PFSK-1 (cell line): ENCODE data around the gene GUCA2A. TPM values are rescaled to one million over a fixed set of nuclear protein-coding genes. Genes with fewer than 3 reads are reported as not detected.

Experiments used
- FOXP2 ChIP-seq: optimal IDR thresholded peaks from 2 replicates; pipeline ENCODE3; 2011; ENCODE audit warnings: borderline replicate concordance, control low read depth, inconsistent platforms; ENCODE audit not compliant: insufficient read depth; ENCODE audit errors: extremely low read length, extremely low read depth
- POLR2AphosphoS5 ChIP-seq: IDR thresholded peaks from 2 replicates; pipeline ENCODE4 v1.6.1; 2012; ENCODE audit warnings: low read depth, mild to moderate bottlenecking, control low read depth, low read length, moderate library complexity
- REST ChIP-seq, 2 experiments: IDR thresholded peaks; 2 replicates each; pipeline versions ENCODE4 v1.6.1 to v1.8.0; 2011 to 2012; ENCODE audit warnings: low read depth in 2 of 2, low read length in 2 of 2, control low read depth in 1 of 2, inconsistent platforms in 1 of 2, mild to moderate bottlenecking in 1 of 2, moderate library complexity in 1 of 2; ENCODE audit not compliant: insufficient read depth in 1 of 2
- SIN3A ChIP-seq: IDR thresholded peaks from 2 replicates; pipeline ENCODE4 v1.6.1; 2012; ENCODE audit warnings: mild to moderate bottlenecking, low read length, moderate library complexity, borderline replicate concordance; ENCODE audit not compliant: insufficient read depth
- TAF1 ChIP-seq: IDR thresholded peaks from 2 replicates; pipeline ENCODE4 v1.6.1; 2012; ENCODE audit warnings: low read length, control low read depth, borderline replicate concordance; ENCODE audit not compliant: insufficient read depth
- polyA plus RNA-seq: library from polyadenylated mRNA; unstranded; fragments of >200 nt; gene quantifications from one replicate; pipeline ENCODE4 v1.2.1, GENCODE V29; 2012; ENCODE audit warnings: low read depth, missing spikeins; ENCODE audit not compliant: insufficient read length

The GUCA2A gene
- polyA plus RNA-seq, result not detected

GRCh38 chr1:42164551-42165420 is at the start of gene GUCA2A:
Gene GUCA2A, minus strand, starts transcription at chr1:42164745. Its CDS starts 33 bp downstream, at chr1:42164712.
- no peak for TF ChIP-seq REST (IDR thresholded peaks at IDR 0.05; ENCODE audit: insufficient read depth in 1 of 2, low read depth in 2 of 2, low read length in 2 of 2)
- TF ChIP-seq TAF1, result no peak
- no peak for TF ChIP-seq POLR2AphosphoS5
- TF ChIP-seq FOXP2, result no peak
- no peak for TF ChIP-seq SIN3A

GRCh38 chr1:42211224-42211623 is 46.7 kb upstream of the GUCA2A start:
- TF ChIP-seq SIN3A (no peak), FOXP2 (no peak), POLR2AphosphoS5 (no peak), REST (IDR thresholded peaks at IDR 0.05; ENCODE audit: insufficient read depth in 1 of 2, low read depth in 2 of 2, low read length in 2 of 2) (no peak), TAF1 (no peak)

GRCh38 chr1:42210421-42211133 is 46.0 kb upstream of the GUCA2A start:
- no peak for TF ChIP-seq FOXP2
- TF ChIP-seq POLR2AphosphoS5, result no peak
- no peak for TF ChIP-seq REST (IDR thresholded peaks at IDR 0.05; ENCODE audit: insufficient read depth in 1 of 2, low read depth in 2 of 2, low read length in 2 of 2)
- no peak for TF ChIP-seq TAF1
- no peak for TF ChIP-seq SIN3A

GRCh38 chr1:42209526-42210251 is 45.1 kb upstream of the GUCA2A start:
- TF ChIP-seq SIN3A (no peak), REST (IDR thresholded peaks at IDR 0.05; ENCODE audit: insufficient read depth in 1 of 2, low read depth in 2 of 2, low read length in 2 of 2) (no peak), FOXP2 (no peak), POLR2AphosphoS5 (no peak)
